PC-9 (cell line): ENCODE results near the gene IGSF8.
"Not testable (repeated sequence)": the region's sequence is repeated elsewhere in the genome, so short reads cannot be mapped to it uniquely, and the experiment has no call there.

Experiments
- CTCF ChIP-seq: fragments of 200-600 bp; sonication (generic); conservative IDR thresholded peaks from 2 replicates; pipeline ENCODE4 v1.6.1; 2017; ENCODE audit warnings: mixed run types, antibody characterized with exemption, mild to moderate bottlenecking, moderate library complexity
- EZH2 ChIP-seq: fragments of 200-600 bp; sonication (generic); IDR thresholded peaks from 2 replicates; pipeline ENCODE4 v1.8.0; 2017; ENCODE audit warnings: antibody characterized with exemption, low read depth

DNA sequence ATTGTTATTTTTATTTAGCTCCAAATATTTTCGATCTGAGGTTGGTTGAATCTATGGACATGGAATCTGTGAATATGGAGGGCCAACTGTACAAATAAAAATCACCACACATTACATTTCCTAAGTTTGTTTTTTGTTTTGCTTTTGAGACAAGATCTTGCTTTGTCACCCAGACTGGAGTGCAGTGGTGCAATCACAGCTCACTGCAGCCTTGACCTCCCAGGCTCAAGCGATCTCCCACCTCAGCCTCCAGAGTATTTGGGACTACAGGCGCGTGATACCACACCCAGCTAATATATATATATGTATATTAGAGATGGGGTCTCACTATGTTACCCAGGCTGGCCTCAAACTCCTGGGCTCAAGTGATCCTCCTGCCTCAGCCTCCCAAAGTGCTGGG, 27.9 kb upstream of the IGSF8 start:
- not testable (repeated sequence) for TF ChIP-seq CTCF, EZH2
